Fibroblast of lung (primary cell): ENCODE data around the gene COBL. TPM values are rescaled to one million over a fixed set of nuclear protein-coding genes. Genes with fewer than 3 reads are reported as not detected.

Experiments
- DNase-seq, 2 donors: peaks; one replicate each; pipeline versions ENCODE4 v3.0.0 to v3.0.0-alpha.2; 2010; ENCODE audit warnings: low read depth in 2 of 2
- H2AFZ ChIP-seq: 2 replicates; pipeline ENCODE4 v1.5.1; 2012; ENCODE audit warnings: low read length, control low read depth, inconsistent platforms
- H3K27ac ChIP-seq: 2 replicates; pipeline ENCODE4 v1.5.1; 2011; ENCODE audit warnings: low read length, control low read depth; ENCODE audit not compliant: insufficient read depth
- H3K27me3 ChIP-seq: 2 replicates; pipeline ENCODE4 v1.5.1; 2011; ENCODE audit warnings: mild to moderate bottlenecking, low read length; ENCODE audit not compliant: control insufficient read depth, insufficient read depth
- H3K36me3 ChIP-seq: 2 replicates; pipeline ENCODE4 v1.5.1; 2011; ENCODE audit warnings: low read length; ENCODE audit not compliant: control insufficient read depth, insufficient read depth
- H3K4me1 ChIP-seq: 2 replicates; pipeline ENCODE4 v1.5.1; 2011; ENCODE audit warnings: low read length; ENCODE audit not compliant: control insufficient read depth, insufficient read depth; ENCODE audit errors: extremely low read depth
- H3K4me2 ChIP-seq: 2 replicates; pipeline ENCODE4 v1.5.1; 2011; ENCODE audit warnings: low read length, control low read depth; ENCODE audit not compliant: insufficient read depth; ENCODE audit errors: extremely low read depth
- H3K4me3 ChIP-seq, 4 experiments: fragments of 200-600 bp in 1 of 4; sonication (generic) in 1 of 4; replicated peaks in 1 of 4; 2 replicates each; pipeline ENCODE4 v1.5.1; 2011 to 2016; ENCODE audit warnings: low read length in 4 of 4, low read depth in 3 of 4, mild to moderate bottlenecking in 3 of 4, control low read depth in 2 of 4, inconsistent platforms in 1 of 4, mixed read lengths in 1 of 4; ENCODE audit not compliant: insufficient read depth in 1 of 4; ENCODE audit errors: control extremely low read depth in 1 of 4
- H3K79me2 ChIP-seq: 2 replicates; pipeline ENCODE4 v1.5.1; 2012; ENCODE audit warnings: mild to moderate bottlenecking, low read length, inconsistent platforms; ENCODE audit not compliant: control insufficient read depth, insufficient read depth
- H3K9ac ChIP-seq: 2 replicates; pipeline ENCODE4 v1.5.1; 2011; ENCODE audit warnings: mild to moderate bottlenecking, low read length, control low read depth; ENCODE audit not compliant: insufficient read depth
- H3K9me3 ChIP-seq: 2 replicates; pipeline ENCODE4 v1.5.1; 2012; ENCODE audit warnings: low read depth, low read length; ENCODE audit not compliant: control insufficient read depth, insufficient read depth
- H4K20me1 ChIP-seq: 2 replicates; pipeline ENCODE4 v1.5.1; 2011; ENCODE audit warnings: low read length; ENCODE audit not compliant: control insufficient read depth, insufficient read depth; ENCODE audit errors: extremely low read depth
- EZH2 ChIP-seq: IDR thresholded peaks from 2 replicates; pipeline ENCODE4 v1.5.1; 2012; ENCODE audit warnings: low read length, control low read depth, mild to moderate bottlenecking; ENCODE audit errors: missing control alignments
- polyA plus RNA-seq, 2 donors: library from polyadenylated mRNA; depleted of rRNA in 1 of 2; stranded (reverse) in 1 of 2; unstranded in 1 of 2; fragments of >200 nt; gene quantifications; 2 replicates each; pipeline ENCODE4 v1.2.1, GENCODE V29; 2011 to 2012; ENCODE audit warnings: missing spikeins in 1 of 2
- total RNA-seq: library from RNA; depleted of rRNA; stranded (reverse); fragments of >200 nt; gene quantifications from 2 replicates; pipeline ENCODE4 v1.2.1, GENCODE V29; 2014
- TF ChIP-seq, protein P1 (sequence below), 2 donors: IDR thresholded peaks in 1 of 2; conservative IDR thresholded peaks in 1 of 2; 1 replicate in 1 of 2; 2 replicates in 1 of 2; pipeline ENCODE4 v1.5.1; 2011 to 2012; ENCODE audit warnings: low read length in 2 of 2, control low read depth in 1 of 2, inconsistent platforms in 1 of 2, low read depth in 1 of 2, mild to moderate bottlenecking in 1 of 2

COBL gene
- total and polyA plus RNA-seq, 2 donors (not counting 1 experiment from before 2014, with no cell fraction given) = 0.10 to 0.33 TPM

DNA sequence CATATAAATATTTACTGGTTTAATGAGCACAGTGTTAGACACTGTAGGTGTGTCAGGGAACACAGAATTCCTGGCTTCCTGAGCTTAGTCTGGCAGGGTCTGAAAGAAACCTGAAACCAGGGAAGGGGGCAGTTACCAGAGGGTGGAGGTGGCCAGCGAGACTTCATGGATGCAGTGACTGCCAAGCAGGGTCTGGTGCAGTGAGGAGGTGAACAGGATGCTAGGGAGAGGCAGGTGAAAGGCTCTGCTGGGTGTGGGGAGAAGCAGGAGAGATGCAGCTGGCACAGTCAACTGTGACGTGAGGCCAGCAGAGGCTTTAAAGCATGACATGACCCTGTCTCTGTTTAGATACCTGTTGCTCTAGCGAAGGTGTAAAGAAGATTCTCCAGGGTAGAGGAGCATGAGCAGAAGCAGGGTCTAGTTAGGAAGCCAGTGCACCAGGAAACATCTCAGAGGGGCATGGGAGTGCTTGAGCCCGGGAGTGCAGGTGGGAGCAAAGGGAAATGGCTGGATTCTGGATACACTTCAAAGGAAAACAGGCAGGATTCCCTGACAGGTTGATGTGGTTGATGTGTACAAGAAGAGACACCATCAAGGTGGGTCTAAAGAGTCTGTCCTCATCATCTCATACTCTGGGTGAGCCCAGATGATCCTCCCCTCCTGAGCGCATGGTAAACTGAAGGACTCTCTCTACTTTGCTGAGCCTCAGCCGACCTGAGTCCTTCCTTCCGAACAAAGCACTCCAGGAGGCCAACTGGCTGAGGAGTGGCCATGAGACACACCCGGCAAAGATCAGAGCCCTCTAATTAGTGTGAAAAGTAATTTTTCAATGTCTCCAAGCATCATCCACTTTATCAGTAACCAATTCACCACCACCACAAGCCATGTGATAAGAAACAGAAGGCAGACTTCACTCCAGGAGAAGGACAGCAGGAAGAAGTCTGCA is 186.8 kb downstream of the COBL start:
- no peaks in the 10 kb centered on the region for H3K79me2 ChIP-seq
- no peak overlapping the region for H3K4me3 ChIP-seq
- H4K20me1 ChIP-seq = no peaks in the 10 kb centered on the region
- H3K27ac ChIP-seq = no peak overlapping the region
- no peak overlapping the region for H3K4me2 ChIP-seq
- no peak overlapping the region for H3K9ac ChIP-seq
- TF ChIP-seq, protein P1, sequence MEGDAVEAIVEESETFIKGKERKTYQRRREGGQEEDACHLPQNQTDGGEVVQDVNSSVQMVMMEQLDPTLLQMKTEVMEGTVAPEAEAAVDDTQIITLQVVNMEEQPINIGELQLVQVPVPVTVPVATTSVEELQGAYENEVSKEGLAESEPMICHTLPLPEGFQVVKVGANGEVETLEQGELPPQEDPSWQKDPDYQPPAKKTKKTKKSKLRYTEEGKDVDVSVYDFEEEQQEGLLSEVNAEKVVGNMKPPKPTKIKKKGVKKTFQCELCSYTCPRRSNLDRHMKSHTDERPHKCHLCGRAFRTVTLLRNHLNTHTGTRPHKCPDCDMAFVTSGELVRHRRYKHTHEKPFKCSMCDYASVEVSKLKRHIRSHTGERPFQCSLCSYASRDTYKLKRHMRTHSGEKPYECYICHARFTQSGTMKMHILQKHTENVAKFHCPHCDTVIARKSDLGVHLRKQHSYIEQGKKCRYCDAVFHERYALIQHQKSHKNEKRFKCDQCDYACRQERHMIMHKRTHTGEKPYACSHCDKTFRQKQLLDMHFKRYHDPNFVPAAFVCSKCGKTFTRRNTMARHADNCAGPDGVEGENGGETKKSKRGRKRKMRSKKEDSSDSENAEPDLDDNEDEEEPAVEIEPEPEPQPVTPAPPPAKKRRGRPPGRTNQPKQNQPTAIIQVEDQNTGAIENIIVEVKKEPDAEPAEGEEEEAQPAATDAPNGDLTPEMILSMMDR (conservative IDR thresholded peaks at IDR 0.05 in 1 of 2, IDR thresholded peaks at IDR 0.05 in 1 of 2; ENCODE audit: low read depth in 1 of 2, low read length in 2 of 2) = no peak
- no peak for TF ChIP-seq EZH2
- H3K9me3 ChIP-seq = no peaks in the 10 kb centered on the region
- H3K27me3 ChIP-seq = peaks cover 2% of the 10 kb centered on the region
- DNase-seq = no peak
- no peaks in the 10 kb centered on the region for H3K36me3 ChIP-seq
- H3K4me1 ChIP-seq = no peaks in the 10 kb centered on the region
- H2AFZ ChIP-seq = no peak overlapping the region

- TF ChIP-seq, protein P1 (conservative IDR thresholded peaks at IDR 0.05 in 1 of 2, IDR thresholded peaks at IDR 0.05 in 1 of 2; ENCODE audit: low read depth in 1 of 2, low read length in 2 of 2) = no peak
- TF ChIP-seq EZH2 = no peak
- Histone ChIP-seq H3K36me3 (no peaks in the 10 kb centered on the region), H3K4me2 (no peak overlapping the region), H3K27ac (no peak overlapping the region), H3K9me3 (no peaks in the 10 kb centered on the region), H4K20me1 (no peaks in the 10 kb centered on the region), H2AFZ (no peak overlapping the region), H3K4me3 (no peak overlapping the region), H3K9ac (no peak overlapping the region), H3K4me1 (peaks cover 6% of the 10 kb centered on the region), H3K79me2 (no peaks in the 10 kb centered on the region), H3K27me3 (peaks cover 2% of the 10 kb centered on the region)
- DNase-seq = no peak
These were observed 187.8 kb downstream of the COBL start for GRCh38 chr7:51128545-51129435.

GRCh38 chr7:51127618-51127904 is 189.0 kb downstream of the COBL start:
- Histone ChIP-seq H2AFZ (no peak overlapping the region), H3K9ac (no peak overlapping the region), H3K27me3 (peaks cover 2% of the 10 kb centered on the region), H3K27ac (no peak overlapping the region), H3K4me2 (no peak overlapping the region), H3K4me1 (peaks cover 9% of the 10 kb centered on the region), H4K20me1 (no peaks in the 10 kb centered on the region), H3K36me3 (no peaks in the 10 kb centered on the region), H3K79me2 (no peaks in the 10 kb centered on the region), H3K4me3 (no peak overlapping the region), H3K9me3 (no peaks in the 10 kb centered on the region)
- no peak for DNase-seq
- TF ChIP-seq, protein P1 (conservative IDR thresholded peaks at IDR 0.05 in 1 of 2, IDR thresholded peaks at IDR 0.05 in 1 of 2; ENCODE audit: low read depth in 1 of 2, low read length in 2 of 2) = no peak
- TF ChIP-seq EZH2 = no peak
